Thoracic aorta (tissue), 2 donors: ENCODE results near the gene GOLGA7B. TPM values are rescaled to one million over a fixed set of nuclear protein-coding genes. Genes with fewer than 3 reads are reported as not detected.
"Not testable (repeated sequence)": the region's sequence is repeated elsewhere in the genome, so short reads cannot be mapped to it uniquely, and the experiment has no call there.

Experiments
- ATAC-seq: fragments of 150-250 bp; one replicate; pipeline ENCODE4 v1.8.0; 2017; ENCODE audit warnings: low read depth; ENCODE audit not compliant: insufficient number of reproducible peaks, low FRiP score
- DNase-seq: peaks from one replicate; pipeline ENCODE4 v3.0.0-alpha.2; 2020; ENCODE audit warnings: low spot score
- H3K27ac ChIP-seq, 2 donors: fragments of 200-600 bp; sonication (generic); 1 replicate in 1 of 2; 2 replicates in 1 of 2; pipeline ENCODE4 v1.5.1; 2016; ENCODE audit warnings: mild to moderate bottlenecking in 2 of 2, moderate library complexity in 2 of 2
- H3K27me3 ChIP-seq: fragments of 200-600 bp; sonication (generic); replicated peaks from 2 replicates; pipeline ENCODE4 v1.6.0; 2016; ENCODE audit warnings: mild to moderate bottlenecking; ENCODE audit not compliant: insufficient read depth
- H3K36me3 ChIP-seq: fragments of 200-600 bp; sonication (generic); one replicate; pipeline ENCODE4 v1.5.1; 2016
- H3K4me1 ChIP-seq, 2 donors: fragments of 200-600 bp; sonication (generic); 1 replicate in 1 of 2; 2 replicates in 1 of 2; pipeline versions ENCODE4 v1.5.1 to v1.6.0; 2016; ENCODE audit warnings: low read depth in 2 of 2, mild to moderate bottlenecking in 1 of 2; ENCODE audit not compliant: control insufficient read depth in 1 of 2
- H3K4me3 ChIP-seq: fragments of 200-600 bp; sonication (generic); 2 replicates; pipeline ENCODE4 v1.5.1; 2016; ENCODE audit warnings: mild to moderate bottlenecking
- H3K9me3 ChIP-seq: fragments of 200-600 bp; sonication (generic); 2 replicates; pipeline ENCODE4 v1.5.1; 2016
- CTCF ChIP-seq: fragments of 200-600 bp; sonication (generic); IDR thresholded peaks from one replicate; pipeline ENCODE4 v1.5.1; 2019; ENCODE audit warnings: antibody characterized with exemption
- total RNA-seq, 2 donors: library from RNA; depleted of rRNA; stranded (reverse); fragments of >200 nt; gene quantifications; one replicate each; pipeline versions ENCODE4 v1.1.0 to v1.2.3, GENCODE V29; 2016

The GOLGA7B gene
- total RNA-seq, 2 donors from 2014 or later = 0.07 TPM; not detected in 1

- H3K9me3 ChIP-seq = no peaks in the 10 kb centered on the region
- no peak overlapping the region for H3K27ac ChIP-seq
- H3K36me3 ChIP-seq = no peaks in the 10 kb centered on the region
- H3K4me3 ChIP-seq = no peak overlapping the region
- ATAC-seq (no peak), DNase-seq (no peak)
- TF ChIP-seq CTCF = no peak
- peaks cover 10 to 11% of the 10 kb centered on the region in 2 donors for H3K4me1 ChIP-seq
- peaks cover 4% of the 10 kb centered on the region for H3K27me3 ChIP-seq
Measured at GRCh38 chr10:97842656-97843280, 6.9 kb upstream of the GOLGA7B start.

GRCh38 chr10:97843281-97843671 is 6.4 kb upstream of the GOLGA7B start:
- DNase-seq (no peak), ATAC-seq (no peak)
- Histone ChIP-seq H3K4me3 (no peak overlapping the region), H3K27me3 (peaks cover under 1% of the 10 kb centered on the region), H3K4me1 (peaks cover 10 to 11% of the 10 kb centered on the region in 2 donors), H3K9me3 (no peaks in the 10 kb centered on the region), H3K36me3 (no peaks in the 10 kb centered on the region), H3K27ac (no peak overlapping the region)
- no peak for TF ChIP-seq CTCF

GRCh38 chr10:97843972-97844371 is 5.7 kb upstream of the GOLGA7B start:
- DNase-seq, H3K36me3 ChIP-seq, ATAC-seq, H3K27me3 ChIP-seq, H3K27ac ChIP-seq, H3K9me3 ChIP-seq, H3K4me3 ChIP-seq: not testable (repeated sequence)
- peaks cover 10 to 11% of the 10 kb centered on the region in 2 donors for H3K4me1 ChIP-seq

GRCh38 chr10:97844678-97845077 is 5.0 kb upstream of the GOLGA7B start:
- Histone ChIP-seq H3K4me1 (peaks cover 10% of the 10 kb centered on the region in 2 donors), H3K9me3 (no peaks in the 10 kb centered on the region), H3K27me3 (no peaks in the 10 kb centered on the region), H3K4me3 (no peak overlapping the region), H3K36me3 (no peaks in the 10 kb centered on the region), H3K27ac (no peak overlapping the region)
- no peak for ATAC-seq
- DNase-seq = no peak
- no peak for TF ChIP-seq CTCF

GRCh38 chr10:97849103-97849686 is 448 bp upstream of the GOLGA7B start:
- no peak overlapping the region for H3K27ac ChIP-seq
- no peaks in the 10 kb centered on the region for H3K36me3 ChIP-seq
- TF ChIP-seq CTCF = no peak
- no peak for ATAC-seq
- H3K4me3 ChIP-seq = peak overlapping the region; percentile 75
- no peaks in the 10 kb centered on the region for H3K27me3 ChIP-seq
- peaks cover 5 to 10% of the 10 kb centered on the region in 2 donors for H3K4me1 ChIP-seq
- H3K9me3 ChIP-seq = no peaks in the 10 kb centered on the region
- no peak for DNase-seq
